ENCODE data around the gene COL1A2.

DNA sequence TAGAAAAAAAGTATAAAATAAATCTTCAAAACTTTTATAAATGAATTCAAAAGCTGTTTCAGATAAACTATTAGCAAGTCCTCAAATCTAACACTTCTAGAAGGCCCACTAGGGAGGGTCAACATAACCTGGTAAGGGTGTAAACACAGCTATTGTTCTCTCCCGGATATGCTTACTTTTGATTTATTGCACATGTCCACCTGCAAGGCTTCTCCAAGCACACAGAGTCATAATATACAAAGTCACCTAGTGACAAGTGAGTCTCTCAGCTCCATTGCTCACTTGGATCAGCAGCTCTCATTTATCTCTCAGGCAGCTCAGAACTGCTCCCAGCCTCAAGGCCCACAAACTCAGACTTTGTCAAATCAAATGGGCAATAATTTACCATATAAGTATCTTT lies 44.0 kb upstream of the COL1A2 start:
- TF ChIP-seq, protein P1, sequence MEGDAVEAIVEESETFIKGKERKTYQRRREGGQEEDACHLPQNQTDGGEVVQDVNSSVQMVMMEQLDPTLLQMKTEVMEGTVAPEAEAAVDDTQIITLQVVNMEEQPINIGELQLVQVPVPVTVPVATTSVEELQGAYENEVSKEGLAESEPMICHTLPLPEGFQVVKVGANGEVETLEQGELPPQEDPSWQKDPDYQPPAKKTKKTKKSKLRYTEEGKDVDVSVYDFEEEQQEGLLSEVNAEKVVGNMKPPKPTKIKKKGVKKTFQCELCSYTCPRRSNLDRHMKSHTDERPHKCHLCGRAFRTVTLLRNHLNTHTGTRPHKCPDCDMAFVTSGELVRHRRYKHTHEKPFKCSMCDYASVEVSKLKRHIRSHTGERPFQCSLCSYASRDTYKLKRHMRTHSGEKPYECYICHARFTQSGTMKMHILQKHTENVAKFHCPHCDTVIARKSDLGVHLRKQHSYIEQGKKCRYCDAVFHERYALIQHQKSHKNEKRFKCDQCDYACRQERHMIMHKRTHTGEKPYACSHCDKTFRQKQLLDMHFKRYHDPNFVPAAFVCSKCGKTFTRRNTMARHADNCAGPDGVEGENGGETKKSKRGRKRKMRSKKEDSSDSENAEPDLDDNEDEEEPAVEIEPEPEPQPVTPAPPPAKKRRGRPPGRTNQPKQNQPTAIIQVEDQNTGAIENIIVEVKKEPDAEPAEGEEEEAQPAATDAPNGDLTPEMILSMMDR (IDR thresholded peaks at IDR 0.05 in 2 of 3, conservative IDR thresholded peaks at IDR 0.05 in 1 of 3; ENCODE audit: borderline replicate concordance in 1 of 3, insufficient read depth in 1 of 3, low read depth in 2 of 3, low read length in 2 of 3), result no peak
- TF ChIP-seq JUND (IDR thresholded peaks at IDR 0.05), result no peak

All from HCT116 (cell line).